Endothelial cell of hepatic sinusoid (primary cell): Measurements from ENCODE around the gene CLSTN2.

Experiments used
- in situ Hi-C: cut with HindIII; loops from 2 replicates; pipeline ENCODE4 v1.10.0; 2017; ENCODE audit warnings: low sequenced_read_pairs

CLSTN2 gene

GRCh38 chr3:139935016-139935865, at the start of gene CLSTN2:
TSS of gene CLSTN2 (plus strand) at chr3:139935185.
- in situ Hi-C loops: no loop called here

GRCh38 chr3:139887431-139887830, 47.6 kb upstream of the CLSTN2 start:
- in situ Hi-C loops: no loop called here

GRCh38 chr3:139888561-139889140, 46.3 kb upstream of the CLSTN2 start:
- in situ Hi-C loops: no loop called here

GRCh38 chr3:139893267-139893962, 41.6 kb upstream of the CLSTN2 start:
- in situ Hi-C loops: no loop called here

GRCh38 chr3:139893963-139894642, 40.9 kb upstream of the CLSTN2 start:
- in situ Hi-C loops: no loop called here

- in situ Hi-C loops: no loop called here
Observed at GRCh38 chr3:139894643-139894989, 40.4 kb upstream of the CLSTN2 start.

- in situ Hi-C loops: no loop called here
Observed at GRCh38 chr3:139897759-139898158, 37.2 kb upstream of the CLSTN2 start.

GRCh38 chr3:139906418-139906817, 28.6 kb upstream of the CLSTN2 start:
- in situ Hi-C loops: no loop called here

- in situ Hi-C loops: no loop called here
Observed at GRCh38 chr3:139909811-139910210, 25.2 kb upstream of the CLSTN2 start.

GRCh38 chr3:139916271-139916670, 18.7 kb upstream of the CLSTN2 start:
- in situ Hi-C loops: no loop called here

GRCh38 chr3:139917226-139917785, 17.7 kb upstream of the CLSTN2 start:
- in situ Hi-C loops: no loop called here

- in situ Hi-C loops: no loop called here
Observed at GRCh38 chr3:139928708-139929505, 6.1 kb upstream of the CLSTN2 start.

- in situ Hi-C loops: no loop called here
Observed at GRCh38 chr3:139930211-139930610, 4.8 kb upstream of the CLSTN2 start.

GRCh38 chr3:139933766-139934165, 1.2 kb upstream of the CLSTN2 start:
- in situ Hi-C loops: no loop called here

- in situ Hi-C loops: no loop called here
Observed at GRCh38 chr3:139934613-139935015, 371 bp upstream of the CLSTN2 start.

GRCh38 chr3:139935866-139936817, 1.2 kb downstream of the CLSTN2 start:
- in situ Hi-C loops: no loop called here

- in situ Hi-C loops: no loop called here
Observed at GRCh38 chr3:139937674-139938279, 2.8 kb downstream of the CLSTN2 start.

- in situ Hi-C loops: no loop called here
Observed at GRCh38 chr3:139939681-139940190, 4.8 kb downstream of the CLSTN2 start.
